IPS DF 6.9 (cell line): ENCODE measurements around the gene RAB30.

Experiments used
- DNase-seq: peaks from one replicate; pipeline ENCODE4 v3.0.0-alpha.2; 2013; ENCODE audit warnings: low read depth, low spot score
- H3K27ac ChIP-seq: one replicate; pipeline ENCODE4 v1.5.1; 2013; ENCODE audit warnings: low read length, control low read depth
- H3K27me3 ChIP-seq: 2 replicates; pipeline ENCODE4 v1.6.1; 2013; ENCODE audit warnings: mild to moderate bottlenecking, low read length; ENCODE audit not compliant: control insufficient read depth, insufficient read depth
- H3K36me3 ChIP-seq: 2 replicates; pipeline ENCODE4 v1.6.1; 2013; ENCODE audit warnings: low read length; ENCODE audit not compliant: control insufficient read depth, insufficient read depth
- H3K4me1 ChIP-seq: 2 replicates; pipeline ENCODE4 v1.6.1; 2013; ENCODE audit warnings: low read length; ENCODE audit not compliant: control insufficient read depth, insufficient read depth
- H3K4me3 ChIP-seq: 2 replicates; pipeline ENCODE4 v1.5.1; 2013; ENCODE audit warnings: mild to moderate bottlenecking, low read length
- H3K9me3 ChIP-seq: 2 replicates; pipeline ENCODE4 v1.6.1; 2013; ENCODE audit warnings: low read length, inconsistent platforms; ENCODE audit not compliant: control insufficient read depth, insufficient read depth
- WGBS: extraction: QIAGEN DNeasy Blood & Tissue Kit; methylation state at CpG from one replicate; pipeline ENCODE4 v1.1.7; 2013; ENCODE audit warnings: mixed read lengths, missing lambda C conversion rate; ENCODE audit not compliant: insufficient read length, insufficient coverage; 5-methylcytosine and 5-hydroxymethylcytosine counted together

RAB30 gene

GRCh38 chr11:83039566-83039965, 32.1 kb downstream of the RAB30 start:
- Histone ChIP-seq H3K36me3 (no peaks in the 10 kb centered on the region), H3K4me3 (no peak overlapping the region), H3K27me3 (no peaks in the 10 kb centered on the region), H3K27ac (no peak overlapping the region), H3K9me3 (no peaks in the 10 kb centered on the region; the same call in 1 of the 2 replicates), H3K4me1 (no peaks in the 10 kb centered on the region)
- no CpG with 5 or more reads among the region's 4 CpGs for WGBS
- DNase-seq = no peak

DNA sequence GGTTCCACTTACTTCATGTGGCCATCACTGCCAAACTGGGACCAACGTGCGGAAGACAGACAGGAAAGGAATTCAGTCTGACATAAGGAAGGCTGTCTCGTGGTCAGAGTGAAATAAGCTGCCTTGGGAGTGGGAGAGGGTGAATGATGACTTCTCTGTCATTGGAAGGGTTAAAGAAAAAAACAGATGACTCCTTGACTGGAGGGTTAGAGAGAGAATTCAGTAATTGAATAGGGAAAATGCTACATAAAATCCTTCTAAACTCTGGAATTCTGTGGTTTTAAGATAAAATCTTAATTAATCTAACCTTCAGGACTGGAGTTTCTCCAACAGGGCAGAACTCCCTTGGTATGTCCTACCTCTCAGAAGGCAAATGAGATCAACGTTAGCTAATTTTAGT, 33.8 kb downstream of the RAB30 start:
- WGBS = no CpG with 5 or more reads among the region's 4 CpGs
- no peaks in the 10 kb centered on the region for H3K27me3 ChIP-seq
- H3K4me1 ChIP-seq = peaks cover 3% of the 10 kb centered on the region; the same call in 1 of the 2 replicates
- DNase-seq = no peak
- H3K9me3 ChIP-seq = no peaks in the 10 kb centered on the region; the same call in 1 of the 2 replicates
- no peaks in the 10 kb centered on the region for H3K36me3 ChIP-seq
- H3K27ac ChIP-seq = no peak overlapping the region
- no peak overlapping the region for H3K4me3 ChIP-seq

DNA sequence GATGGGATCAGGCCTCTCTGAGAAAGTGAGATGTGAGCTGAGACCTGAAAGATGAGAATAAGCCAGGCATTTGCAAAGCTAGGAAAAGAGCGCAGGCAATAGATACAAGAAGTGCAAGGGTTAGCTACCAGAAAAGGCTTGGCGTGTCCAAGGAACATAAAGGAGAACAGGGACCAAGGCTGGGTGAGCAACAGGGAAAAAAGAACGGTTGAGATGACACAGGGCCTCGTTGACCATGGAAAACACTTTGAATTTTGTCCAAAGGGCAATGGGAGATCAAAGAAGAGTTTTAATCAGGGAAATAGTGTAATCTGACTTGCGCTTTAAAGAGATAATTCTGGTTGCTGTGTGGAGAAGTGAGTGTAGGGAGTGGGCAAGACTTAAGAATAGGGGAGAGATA, 35.0 kb downstream of the RAB30 start:
- no peaks in the 10 kb centered on the region; the same call in 1 of the 2 replicates for H3K9me3 ChIP-seq

DNA sequence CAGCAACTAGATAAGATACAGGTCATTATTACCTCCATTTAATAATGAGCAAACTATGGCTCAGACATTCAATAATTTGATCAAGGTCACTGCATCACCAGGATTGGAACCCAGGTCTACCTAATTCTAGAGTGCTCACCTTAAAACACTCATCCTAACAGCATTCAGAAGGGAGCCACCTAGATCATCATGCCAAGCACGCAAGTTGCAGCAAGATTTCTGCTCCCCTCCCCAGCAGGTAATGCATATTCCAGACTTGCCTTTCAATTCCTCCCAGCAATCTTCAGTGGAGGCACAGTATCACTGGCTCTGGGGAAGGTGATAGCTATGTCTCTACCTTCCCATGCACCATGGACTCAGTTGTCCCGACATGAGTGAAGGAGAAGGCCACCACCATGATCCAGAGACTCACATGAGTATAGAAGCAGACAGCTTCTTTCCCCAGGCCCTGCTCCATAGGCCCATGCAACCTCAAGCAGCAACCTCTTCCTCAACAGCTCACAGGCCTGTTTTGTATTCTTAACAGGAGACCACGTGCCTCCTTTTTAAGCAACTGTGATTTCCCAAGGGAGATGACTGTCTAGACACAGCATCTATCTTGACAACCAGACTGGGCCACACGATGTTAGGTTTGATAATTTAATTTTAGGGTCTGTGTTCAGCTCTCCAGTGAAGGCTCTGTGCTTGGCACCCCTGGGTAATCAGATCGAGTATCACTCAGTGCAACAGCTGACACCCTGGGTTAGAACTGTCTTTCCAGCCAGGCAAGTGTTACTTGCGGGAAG, 36.4 kb downstream of the RAB30 start:
- DNase-seq = no peak
- H3K27ac ChIP-seq = no peak overlapping the region
- WGBS = no CpG with 5 or more reads among the region's 6 CpGs
- H3K36me3 ChIP-seq = no peaks in the 10 kb centered on the region
- H3K4me1 ChIP-seq = peaks cover 3% of the 10 kb centered on the region; the same call in 1 of the 2 replicates
- no peaks in the 10 kb centered on the region; the same call in 1 of the 2 replicates for H3K9me3 ChIP-seq
- no peaks in the 10 kb centered on the region for H3K27me3 ChIP-seq
- H3K4me3 ChIP-seq = no peak overlapping the region

More for the DNA sequence above, 35.0 kb downstream of the RAB30 start:
- no CpG with 5 or more reads among the region's 5 CpGs for WGBS
- H3K27me3 ChIP-seq = no peaks in the 10 kb centered on the region
- H3K4me1 ChIP-seq = peaks cover 3% of the 10 kb centered on the region; the same call in 1 of the 2 replicates
- no peaks in the 10 kb centered on the region for H3K36me3 ChIP-seq
- no peak for DNase-seq
- H3K4me3 ChIP-seq = no peak overlapping the region
- H3K27ac ChIP-seq = no peak overlapping the region

- Histone ChIP-seq H3K27ac (no peak overlapping the region), H3K36me3 (no peaks in the 10 kb centered on the region), H3K9me3 (no peaks in the 10 kb centered on the region; the same call in 1 of the 2 replicates), H3K4me3 (no peak overlapping the region), H3K27me3 (no peaks in the 10 kb centered on the region), H3K4me1 (peaks cover 3% of the 10 kb centered on the region; the same call in 1 of the 2 replicates)
- no peak for DNase-seq
These were observed 37.1 kb downstream of the RAB30 start for GRCh38 chr11:83034673-83035014.

GRCh38 chr11:83033972-83034672, 37.6 kb downstream of the RAB30 start:
- no CpG with 5 or more reads among the region's 6 CpGs for WGBS
- Histone ChIP-seq H3K4me1 (peaks cover 3% of the 10 kb centered on the region; the same call in 1 of the 2 replicates), H3K27ac (no peak overlapping the region), H3K9me3 (no peaks in the 10 kb centered on the region), H3K4me3 (no peak overlapping the region), H3K27me3 (no peaks in the 10 kb centered on the region), H3K36me3 (no peaks in the 10 kb centered on the region)
- DNase-seq = no peak

GRCh38 chr11:83033371-83033770, 38.3 kb downstream of the RAB30 start:
- no CpG with 5 or more reads among the region's 1 CpG for WGBS
- DNase-seq = no peak
- H3K36me3 ChIP-seq = no peaks in the 10 kb centered on the region
- no peaks in the 10 kb centered on the region for H3K9me3 ChIP-seq
- no peaks in the 10 kb centered on the region for H3K27me3 ChIP-seq
- H3K4me1 ChIP-seq = peaks cover 3% of the 10 kb centered on the region; the same call in 1 of the 2 replicates
- no peak overlapping the region for H3K27ac ChIP-seq
- no peak overlapping the region for H3K4me3 ChIP-seq

GRCh38 chr11:83031127-83031526, 40.6 kb downstream of the RAB30 start:
- Histone ChIP-seq H3K27ac (no peak overlapping the region), H3K4me1 (peaks cover 3% of the 10 kb centered on the region; the same call in 1 of the 2 replicates)
- no CpG with 5 or more reads among the region's 4 CpGs for WGBS

DNA sequence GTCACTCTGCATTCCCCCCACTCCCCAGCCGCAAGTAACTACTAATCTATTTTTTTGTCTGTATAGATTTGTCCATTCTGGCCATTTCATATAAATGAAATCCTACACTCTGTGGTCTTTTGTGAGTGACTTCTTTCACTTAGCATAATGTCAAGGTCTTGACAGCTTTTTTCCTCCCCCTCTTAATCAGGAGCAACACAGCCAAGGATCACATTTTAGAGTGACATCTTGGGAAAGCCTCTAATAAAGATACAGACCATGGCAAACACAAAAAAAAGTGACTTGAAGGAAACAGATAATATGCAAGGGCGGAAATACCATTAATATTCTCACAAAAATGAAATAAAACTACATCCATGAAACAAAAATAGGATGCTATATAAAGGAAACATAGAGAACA, 43.9 kb downstream of the RAB30 start:
- H3K9me3 ChIP-seq = no peaks in the 10 kb centered on the region
- no peaks in the 10 kb centered on the region for H3K27me3 ChIP-seq
- no peaks in the 10 kb centered on the region for H3K36me3 ChIP-seq
- no peak overlapping the region for H3K4me3 ChIP-seq
- no peak overlapping the region for H3K27ac ChIP-seq
- WGBS = no CpG with 5 or more reads among the region's 2 CpGs
- no peak for DNase-seq
- 0 out of 2 replicates have a peak, but pooled peaks cover 1% of the 10 kb centered on the region for H3K4me1 ChIP-seq

More at GRCh38 chr11:83031127-83031526, 40.6 kb downstream of the RAB30 start:
- no peaks in the 10 kb centered on the region for H3K27me3 ChIP-seq
- H3K9me3 ChIP-seq = no peaks in the 10 kb centered on the region
- H3K36me3 ChIP-seq = no peaks in the 10 kb centered on the region
- no peak overlapping the region for H3K4me3 ChIP-seq
- no peak for DNase-seq

GRCh38 chr11:83027289-83027688, 44.4 kb downstream of the RAB30 start:
- no CpG with 5 or more reads among the region's 5 CpGs for WGBS
- DNase-seq = no peak
- Histone ChIP-seq H3K9me3 (no peaks in the 10 kb centered on the region), H3K36me3 (no peaks in the 10 kb centered on the region), H3K4me1 (0 out of 2 replicates have a peak, but pooled peaks cover 1% of the 10 kb centered on the region), H3K27ac (no peak overlapping the region), H3K4me3 (no peak overlapping the region), H3K27me3 (no peaks in the 10 kb centered on the region)
